ENCODE measurements around the gene INTS1.

DNA sequence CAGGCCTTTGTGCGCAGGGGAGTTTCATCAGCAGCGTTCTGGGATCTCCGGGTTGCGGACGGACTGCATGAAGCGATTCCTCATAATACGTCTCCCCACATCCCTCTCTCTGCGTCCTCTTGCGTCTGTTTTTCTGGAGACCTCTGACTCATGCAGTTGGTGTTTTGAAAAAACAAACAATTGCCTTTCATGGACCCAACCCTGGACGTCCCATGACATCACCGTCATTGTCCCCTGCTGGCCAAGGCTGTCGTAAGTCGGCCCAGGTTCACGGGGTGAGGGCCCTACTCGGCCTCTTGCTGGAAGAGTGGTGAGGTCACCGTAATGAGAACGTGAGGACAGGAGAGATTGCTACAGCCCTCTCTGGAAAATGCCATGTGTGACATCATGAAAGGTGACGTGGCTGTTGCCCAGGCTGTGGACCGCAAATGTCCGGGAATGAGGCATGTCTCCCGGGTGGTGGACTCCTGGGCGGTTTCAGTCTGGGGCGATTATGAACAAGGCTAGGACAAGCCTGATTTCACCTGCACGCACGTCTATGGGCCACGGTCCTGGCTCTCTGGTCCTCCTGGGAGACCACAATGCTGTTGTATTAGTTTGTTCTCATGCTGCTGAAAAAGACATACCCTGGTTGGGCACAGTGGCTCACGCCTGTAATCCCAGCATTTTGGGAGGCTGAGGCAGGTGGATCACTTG lies 16.5 kb upstream of the INTS1 start:
- no peak for TF ChIP-seq GATA2 (IDR thresholded peaks at IDR 0.05; ENCODE audit: low read depth, low read length)
- no peak for TF ChIP-seq GATA3 (IDR thresholded peaks at IDR 0.05; ENCODE audit: low read depth, low read length)
